Bronchial epithelial cell (primary cell): Measurements from ENCODE around the gene ATF4. TPM values are rescaled to one million over a fixed set of nuclear protein-coding genes. Genes with fewer than 3 reads are reported as not detected.

Experiments
- DNase-seq: peaks from one replicate; pipeline ENCODE4 v3.0.0-alpha.2; 2010; ENCODE audit warnings: low read depth
- FAIRE-seq: peaks from 2 replicates; lab custom pipeline; 2011; peaks lifted over from hg19 to GRCh38; lab: Jason Lieb, UNC
- H3K27me3 ChIP-seq: 2 replicates; pipeline ENCODE4 v1.5.1; 2011; ENCODE audit warnings: low read length; ENCODE audit not compliant: control insufficient read depth, insufficient read depth
- H3K36me3 ChIP-seq: 2 replicates; pipeline ENCODE4 v1.5.1; 2011; ENCODE audit warnings: low read length; ENCODE audit not compliant: control insufficient read depth, insufficient read depth
- H3K4me3 ChIP-seq: 2 replicates; pipeline ENCODE4 v1.5.1; 2011; ENCODE audit warnings: mild to moderate bottlenecking, low read depth, low read length, control low read depth
- total RNA-seq: library from RNA; depleted of rRNA; stranded (reverse); fragments of >200 nt; gene quantifications from 2 replicates; pipeline ENCODE4 v1.2.1, GENCODE V29; 2014
- TF ChIP-seq, protein P1 (sequence below): IDR thresholded peaks from 2 replicates; pipeline ENCODE4 v1.5.1; 2011; ENCODE audit warnings: mild to moderate bottlenecking, moderate library complexity, low read length, control low read depth, inconsistent platforms; ENCODE audit not compliant: insufficient read depth, severe bottlenecking

ATF4 gene
- total RNA-seq, 1 donor from 2014 or later = 410 TPM

DNA sequence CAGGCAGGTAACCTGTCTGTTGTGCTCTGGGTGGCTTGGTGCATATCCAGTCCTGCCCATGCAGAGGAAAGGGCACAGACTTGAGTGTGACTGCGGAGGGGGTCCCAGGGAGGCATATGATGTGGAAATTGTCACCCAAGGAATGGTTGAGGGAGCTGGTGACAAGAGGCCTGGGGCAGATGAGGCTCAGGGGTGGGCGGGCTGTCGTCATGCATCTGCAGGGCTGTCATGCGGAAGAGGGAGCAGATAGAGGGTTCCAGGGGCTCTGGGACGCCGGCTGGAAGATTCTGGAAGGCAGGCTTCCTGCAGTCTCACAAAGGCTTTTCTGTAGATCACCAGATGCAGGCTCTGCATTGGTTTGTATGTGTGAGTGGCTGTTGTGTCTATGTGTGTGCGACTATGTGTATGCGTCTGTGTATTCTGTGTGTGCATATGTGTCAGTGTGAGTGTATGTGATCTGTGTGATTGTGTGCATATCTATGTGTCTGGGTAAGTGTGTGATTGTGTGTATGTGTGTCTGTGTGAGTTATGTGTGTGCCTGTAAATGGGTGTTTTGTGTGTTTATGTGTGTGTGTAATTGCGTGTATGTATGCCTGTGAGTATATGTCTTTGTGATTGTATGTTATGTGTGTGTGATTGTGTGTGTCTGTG lies 42.6 kb downstream of the ATF4 start:
- no peak overlapping the region for H3K4me3 ChIP-seq
- TF ChIP-seq, protein P1, sequence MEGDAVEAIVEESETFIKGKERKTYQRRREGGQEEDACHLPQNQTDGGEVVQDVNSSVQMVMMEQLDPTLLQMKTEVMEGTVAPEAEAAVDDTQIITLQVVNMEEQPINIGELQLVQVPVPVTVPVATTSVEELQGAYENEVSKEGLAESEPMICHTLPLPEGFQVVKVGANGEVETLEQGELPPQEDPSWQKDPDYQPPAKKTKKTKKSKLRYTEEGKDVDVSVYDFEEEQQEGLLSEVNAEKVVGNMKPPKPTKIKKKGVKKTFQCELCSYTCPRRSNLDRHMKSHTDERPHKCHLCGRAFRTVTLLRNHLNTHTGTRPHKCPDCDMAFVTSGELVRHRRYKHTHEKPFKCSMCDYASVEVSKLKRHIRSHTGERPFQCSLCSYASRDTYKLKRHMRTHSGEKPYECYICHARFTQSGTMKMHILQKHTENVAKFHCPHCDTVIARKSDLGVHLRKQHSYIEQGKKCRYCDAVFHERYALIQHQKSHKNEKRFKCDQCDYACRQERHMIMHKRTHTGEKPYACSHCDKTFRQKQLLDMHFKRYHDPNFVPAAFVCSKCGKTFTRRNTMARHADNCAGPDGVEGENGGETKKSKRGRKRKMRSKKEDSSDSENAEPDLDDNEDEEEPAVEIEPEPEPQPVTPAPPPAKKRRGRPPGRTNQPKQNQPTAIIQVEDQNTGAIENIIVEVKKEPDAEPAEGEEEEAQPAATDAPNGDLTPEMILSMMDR = no peak
- no peaks in the 10 kb centered on the region for H3K36me3 ChIP-seq
- H3K27me3 ChIP-seq = peaks cover 15% of the 10 kb centered on the region
- DNase-seq (no peak), FAIRE-seq (no peak)

DNA sequence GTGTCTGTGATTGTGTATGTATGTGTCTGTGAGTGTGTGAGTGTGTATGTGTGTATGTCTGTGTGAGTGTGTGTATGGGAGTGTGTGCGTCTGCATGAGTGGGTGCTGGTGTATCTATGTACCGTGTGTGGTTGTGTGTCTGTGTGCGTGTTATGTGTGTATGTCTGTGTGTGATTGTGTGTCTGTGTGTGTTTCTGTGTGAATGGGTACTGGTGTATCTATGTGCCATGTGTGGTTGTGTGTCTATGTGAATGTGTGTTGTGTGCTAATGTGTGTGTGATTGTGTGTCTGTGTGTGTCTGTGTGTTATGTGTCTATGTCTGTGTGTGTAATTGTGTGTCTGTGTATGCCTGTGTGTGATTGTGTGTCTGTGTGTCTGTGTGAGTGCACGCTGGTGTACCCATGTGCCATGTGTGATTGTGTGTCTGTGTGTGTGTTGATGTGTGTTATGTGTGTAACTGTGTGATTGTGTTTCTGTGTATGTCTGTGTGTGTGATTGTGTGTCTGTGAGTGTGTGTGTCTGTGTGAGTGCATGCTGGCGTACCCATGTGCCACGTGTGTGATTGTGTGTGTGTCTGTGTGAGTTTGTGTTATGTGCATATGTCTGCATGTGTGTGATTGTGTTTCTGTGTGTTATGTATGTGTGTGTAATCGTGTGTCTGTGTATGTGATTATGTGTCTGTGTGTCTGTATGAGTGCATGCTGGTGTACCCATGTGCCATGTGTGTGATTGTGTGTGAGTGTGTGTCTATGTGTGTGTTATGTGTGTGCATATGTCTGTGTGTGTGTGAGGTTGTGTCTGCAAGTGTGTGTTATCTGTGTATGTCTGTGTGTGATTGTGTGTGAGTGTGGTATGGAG lies 43.4 kb downstream of the ATF4 start:
- DNase-seq = no peak
- Histone ChIP-seq H3K36me3 (no peaks in the 10 kb centered on the region), H3K27me3 (peaks cover 10% of the 10 kb centered on the region), H3K4me3 (no peak overlapping the region)
- peak; percentile 99 for FAIRE-seq
- TF ChIP-seq, protein P1 = no peak

- Histone ChIP-seq H3K36me3 (no peaks in the 10 kb centered on the region), H3K4me3 (no peak overlapping the region), H3K27me3 (peaks cover 5% of the 10 kb centered on the region)
- DNase-seq (no peak), FAIRE-seq (peak; percentile 90)
- TF ChIP-seq, protein P1 = no peak
Observed at GRCh38 chr22:39565414-39565944, 45.1 kb downstream of the ATF4 start.

GRCh38 chr22:39567135-39567946 lies 47.0 kb downstream of the ATF4 start:
- H3K27me3 ChIP-seq = no peaks in the 10 kb centered on the region
- DNase-seq (peak; percentile 60), FAIRE-seq (peak; percentile 28)
- H3K36me3 ChIP-seq = no peaks in the 10 kb centered on the region
- H3K4me3 ChIP-seq = no peak overlapping the region
- TF ChIP-seq, protein P1 = no peak

DNA sequence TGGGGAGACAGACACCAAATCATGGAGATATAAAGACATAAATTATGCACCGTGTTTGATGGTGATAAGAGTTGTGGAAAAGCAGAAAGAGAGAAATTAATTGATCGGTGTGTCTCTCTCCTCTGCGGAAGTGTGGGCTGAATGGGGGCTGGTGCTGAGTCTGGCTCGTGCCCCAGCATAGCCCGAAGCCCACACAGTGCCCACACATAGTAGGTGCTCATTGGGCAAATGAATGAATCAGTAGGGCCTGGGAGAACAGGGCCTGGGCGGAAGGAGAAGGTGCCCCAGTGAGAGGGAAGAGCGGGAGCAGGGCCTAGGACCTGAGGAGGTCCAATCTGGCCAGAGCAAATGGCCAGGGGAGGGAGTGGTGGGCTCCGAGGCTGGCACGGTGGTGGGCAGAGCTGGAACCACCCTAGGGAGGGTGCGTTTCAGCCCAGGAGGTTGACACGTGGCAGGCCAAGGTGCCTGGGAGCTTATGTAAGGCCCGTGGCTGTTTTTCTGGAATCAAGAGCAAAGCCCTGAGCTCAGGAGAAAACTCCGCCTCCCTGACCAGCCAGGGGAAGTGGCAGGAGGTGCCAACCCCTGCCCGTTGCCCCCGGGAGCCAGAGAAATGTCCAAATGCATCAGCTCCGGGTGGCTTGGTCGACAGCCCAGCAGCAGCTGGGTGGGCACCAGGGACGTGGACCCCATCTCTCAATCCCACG lies 48.1 kb downstream of the ATF4 start:
- TF ChIP-seq, protein P1 = no peak
- DNase-seq (no peak), FAIRE-seq (no peak)
- no peaks in the 10 kb centered on the region for H3K27me3 ChIP-seq
- H3K4me3 ChIP-seq = no peak overlapping the region
- H3K36me3 ChIP-seq = no peaks in the 10 kb centered on the region
